Embryonic facial prominence (tissue), 1 donor: Measurements from ENCODE around the gene SYNJ2.
A peak's percentile ranks its signal among the peaks of the same experiment; 100 is the strongest.

Source experiments
- DNase-seq: peaks from one replicate; pipeline ENCODE4 v3.0.0-alpha.2; 2016; ENCODE audit errors: extremely low spot score

SYNJ2 gene

DNA sequence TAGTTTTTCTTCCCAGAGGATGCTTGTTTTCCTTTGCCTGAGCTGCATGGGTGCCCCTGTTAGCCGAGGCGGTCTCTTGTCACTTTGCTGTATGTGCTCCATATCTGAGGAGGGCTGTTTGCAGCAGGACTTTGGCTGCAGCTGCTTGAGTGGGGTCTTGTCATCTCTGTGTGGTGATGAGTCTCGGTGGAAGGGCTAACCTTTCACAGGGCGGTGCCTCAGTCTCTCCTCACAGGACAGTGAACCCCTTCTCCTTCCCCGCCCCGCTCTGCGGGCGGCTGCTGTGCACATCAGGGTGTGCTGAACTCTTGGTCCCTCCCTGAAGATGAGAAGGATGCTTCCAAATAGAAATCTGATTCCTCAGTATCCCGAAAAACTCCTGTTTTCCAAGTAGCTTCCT is 75.1 kb downstream of the SYNJ2 start:
- no peak for DNase-seq

DNA sequence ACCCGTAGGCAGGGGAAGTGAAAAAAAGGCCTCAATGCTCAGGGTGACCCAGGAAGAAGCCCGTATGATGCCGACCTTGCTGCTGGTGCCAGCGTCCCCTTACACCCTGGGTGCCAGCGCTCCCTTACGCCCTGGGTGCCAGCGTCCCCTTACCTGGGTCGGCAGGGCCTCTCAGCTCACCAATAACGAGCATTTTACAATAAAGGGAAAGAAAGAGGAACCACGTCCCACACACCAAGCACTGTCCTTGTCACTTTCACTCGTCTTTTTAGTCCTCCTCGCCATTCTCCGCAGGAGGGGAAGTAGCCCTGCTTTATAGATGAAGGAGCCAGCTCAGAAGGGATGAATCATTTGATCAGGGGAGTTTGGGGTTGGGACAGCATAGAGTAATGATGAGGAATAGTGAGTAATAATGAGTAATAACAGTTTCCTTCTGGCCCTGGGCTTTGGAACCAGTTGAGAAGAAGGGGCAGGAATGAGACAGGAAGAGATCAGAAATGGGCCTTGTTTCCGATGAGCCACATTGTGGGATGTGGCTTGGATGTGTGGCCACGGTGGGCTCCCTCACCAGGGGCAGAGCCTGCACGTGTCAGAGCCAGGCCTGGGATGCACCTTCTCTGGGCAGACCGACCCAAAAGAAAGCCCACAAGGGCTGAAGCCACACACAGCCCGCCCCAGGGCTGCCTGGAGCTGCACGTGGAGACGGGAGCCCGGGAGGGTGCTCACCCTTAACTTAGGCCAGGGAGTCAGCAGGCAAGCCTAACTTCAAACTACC is 75.7 kb downstream of the SYNJ2 start:
- DNase-seq, result no peak

DNA sequence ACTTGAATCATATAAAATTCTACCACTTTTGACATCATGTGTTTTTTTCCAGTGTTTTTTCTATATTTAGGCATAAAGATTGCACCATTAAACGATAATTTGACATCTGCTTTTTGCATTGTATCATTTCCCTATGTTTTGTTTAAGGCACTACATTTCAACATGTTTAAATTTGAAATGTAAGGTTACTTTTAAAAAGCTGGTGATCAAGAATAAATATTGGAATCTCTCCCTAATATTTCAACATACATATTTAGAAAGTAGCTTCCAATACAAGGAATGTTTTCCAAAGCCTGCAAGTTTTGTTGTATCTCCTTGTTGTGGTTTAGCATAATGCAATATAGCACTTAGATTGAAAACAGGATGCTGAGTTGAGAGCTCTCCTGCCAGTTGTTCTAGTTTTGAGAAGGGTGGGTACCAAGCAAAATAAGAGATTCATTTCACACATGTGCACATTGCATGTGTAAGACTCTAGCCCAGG is 76.5 kb downstream of the SYNJ2 start:
- no peak for DNase-seq

DNA sequence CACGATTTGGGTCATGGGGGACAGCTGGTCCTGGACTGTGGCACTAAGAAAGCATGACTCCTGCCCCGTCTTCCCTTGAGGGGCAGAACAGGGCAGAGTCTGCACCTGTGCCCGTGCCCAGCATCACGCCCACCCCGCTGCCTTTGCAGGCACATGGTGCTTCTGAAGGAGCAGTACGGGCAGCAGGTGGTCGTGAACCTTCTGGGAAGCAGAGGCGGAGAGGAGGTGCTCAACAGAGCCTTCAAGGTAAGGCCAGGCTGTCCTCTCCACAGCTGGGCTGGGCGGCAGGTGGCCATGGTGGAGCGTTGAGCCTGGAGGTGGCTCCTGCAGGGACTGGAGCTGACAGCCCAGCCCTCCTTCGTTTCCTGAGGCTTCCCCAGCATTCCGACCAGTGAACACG is 77.4 kb downstream of the SYNJ2 start:
- DNase-seq, result no peak

- DNase-seq, result peak; percentile 75
These were observed 79.0 kb downstream of the SYNJ2 start for GRCh38 chr6:158060455-158061360.

DNA sequence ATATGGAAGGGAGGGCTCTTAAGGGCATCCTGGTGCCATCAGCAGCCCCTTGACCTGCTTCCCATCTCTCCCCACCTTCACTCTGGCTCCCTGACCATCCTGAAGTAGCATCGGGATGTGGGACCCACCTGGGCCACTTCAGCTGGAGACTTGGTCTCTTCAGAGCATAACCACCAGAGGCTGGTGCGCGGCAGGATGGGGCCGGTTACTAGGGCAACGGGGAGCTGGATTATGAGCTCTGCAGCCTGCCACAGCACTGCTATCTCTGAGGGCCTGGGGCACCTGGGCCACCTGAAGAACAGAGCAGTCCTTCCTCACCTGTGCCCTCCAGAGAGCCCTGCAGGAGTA is 79.7 kb downstream of the SYNJ2 start:
- DNase-seq, result no peak

DNA sequence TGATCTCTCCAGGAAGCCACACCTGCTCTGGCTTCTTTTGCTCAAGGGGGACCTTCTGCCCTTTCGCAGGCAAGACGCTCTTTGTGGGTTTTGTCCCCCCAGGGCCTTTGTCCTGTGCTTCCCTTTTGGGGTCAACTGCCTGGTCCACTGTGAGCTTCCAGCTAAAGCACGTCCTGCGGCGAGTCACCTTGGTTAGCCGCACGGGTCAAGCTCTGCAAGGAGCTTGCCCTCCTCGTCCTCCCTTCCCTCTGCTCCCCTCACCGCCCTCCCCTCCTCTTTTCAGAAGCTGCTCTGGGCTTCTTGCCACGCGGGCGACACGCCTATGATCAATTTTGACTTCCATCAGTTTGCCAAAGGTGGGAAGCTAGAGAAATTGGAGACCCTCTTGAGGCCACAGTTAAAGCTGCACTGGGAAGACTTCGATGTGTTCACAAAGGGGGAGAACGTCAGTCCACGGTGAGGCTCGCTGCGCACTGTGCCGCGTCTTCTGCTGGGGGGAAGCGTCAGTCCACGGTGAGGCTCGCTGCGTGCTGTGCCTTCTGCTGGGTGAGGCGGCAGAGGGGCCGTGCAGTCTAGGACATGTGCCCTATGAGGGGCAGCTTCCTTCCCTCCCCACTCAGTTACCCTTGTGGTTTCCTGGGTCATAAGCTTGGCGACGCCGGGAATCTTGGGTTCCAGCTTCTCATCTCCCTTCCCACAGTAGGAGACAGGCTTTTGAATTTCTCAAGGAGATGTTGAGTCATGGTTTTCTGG is 80.2 kb downstream of the SYNJ2 start:
- no peak for DNase-seq

- DNase-seq, result no peak
These were observed 82.1 kb downstream of the SYNJ2 start for GRCh38 chr6:158063736-158064135.

DNA sequence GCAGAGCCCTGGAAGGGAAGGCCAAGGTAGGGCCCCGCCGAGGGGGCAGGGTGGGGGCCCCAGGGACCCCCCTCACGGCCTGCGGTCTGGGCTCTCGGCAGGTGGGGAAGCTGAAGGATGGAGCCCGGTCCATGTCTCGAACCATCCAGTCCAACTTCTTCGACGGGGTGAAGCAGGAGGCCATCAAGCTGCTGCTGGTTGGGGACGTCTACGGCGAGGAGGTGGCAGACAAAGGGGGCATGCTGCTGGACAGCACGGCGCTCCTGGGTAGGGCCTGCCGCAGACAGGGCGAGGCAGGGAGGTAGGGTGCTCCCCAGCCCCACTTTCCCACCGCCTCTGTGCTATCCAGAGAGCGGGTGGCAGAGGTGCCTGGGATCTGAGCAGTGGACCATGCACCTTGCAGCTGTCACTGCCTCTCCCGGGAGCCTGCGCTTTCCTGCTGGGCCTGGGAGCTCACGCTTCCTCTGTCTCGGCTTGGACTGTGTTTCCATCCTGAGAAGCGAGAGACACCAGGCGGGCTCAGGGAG is 83.1 kb downstream of the SYNJ2 start:
- no peak for DNase-seq

- no peak for DNase-seq
These were observed 84.6 kb downstream of the SYNJ2 start for GRCh38 chr6:158066136-158066781.

GRCh38 chr6:158067436-158068015 is 85.9 kb downstream of the SYNJ2 start:
- no peak for DNase-seq

GRCh38 chr6:158068156-158068892 is 86.7 kb downstream of the SYNJ2 start:
- no peak for DNase-seq

DNA sequence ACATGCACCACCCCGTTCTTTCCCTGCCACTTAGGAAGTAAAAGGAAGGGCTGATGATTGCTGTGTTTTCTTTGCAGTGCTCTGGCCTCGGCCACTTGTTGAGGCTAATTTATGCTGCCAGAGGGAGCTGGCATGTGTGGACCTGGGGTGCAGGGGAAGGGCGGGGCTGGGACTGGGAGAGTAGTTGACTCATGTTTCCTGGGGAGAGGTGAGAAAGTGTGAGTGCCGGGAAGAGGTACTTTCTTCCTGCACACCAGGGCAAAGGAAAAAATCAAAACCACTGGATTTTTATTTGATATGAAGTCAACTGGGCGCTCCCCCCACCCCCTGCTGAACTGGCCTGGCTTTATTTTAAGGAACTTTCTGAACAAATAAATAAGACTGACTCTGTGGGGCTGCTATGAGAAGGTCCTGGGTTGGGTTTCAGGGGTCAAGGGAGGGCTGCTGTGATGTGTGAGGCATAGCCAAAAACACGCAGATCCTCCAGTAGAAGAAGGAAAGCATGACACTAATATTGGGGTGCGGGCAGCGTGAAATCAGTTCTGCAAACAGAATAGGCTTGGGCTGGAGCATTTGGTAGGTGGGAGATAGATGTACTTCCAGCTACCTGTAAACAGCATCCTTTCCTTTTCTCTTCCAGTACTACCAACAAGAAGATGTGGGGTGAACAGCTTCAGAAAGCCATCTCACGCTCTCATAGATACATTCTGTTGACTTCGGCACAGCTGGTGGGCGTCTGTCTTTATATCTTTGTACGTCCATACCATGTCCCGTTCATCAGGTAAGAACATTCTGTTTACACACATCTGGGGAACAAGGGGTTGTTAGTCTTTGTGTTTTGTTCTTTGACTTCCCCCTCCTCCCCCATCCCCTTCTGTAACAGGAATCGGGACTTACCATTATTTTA is 87.5 kb downstream of the SYNJ2 start:
- no peak for DNase-seq

DNA sequence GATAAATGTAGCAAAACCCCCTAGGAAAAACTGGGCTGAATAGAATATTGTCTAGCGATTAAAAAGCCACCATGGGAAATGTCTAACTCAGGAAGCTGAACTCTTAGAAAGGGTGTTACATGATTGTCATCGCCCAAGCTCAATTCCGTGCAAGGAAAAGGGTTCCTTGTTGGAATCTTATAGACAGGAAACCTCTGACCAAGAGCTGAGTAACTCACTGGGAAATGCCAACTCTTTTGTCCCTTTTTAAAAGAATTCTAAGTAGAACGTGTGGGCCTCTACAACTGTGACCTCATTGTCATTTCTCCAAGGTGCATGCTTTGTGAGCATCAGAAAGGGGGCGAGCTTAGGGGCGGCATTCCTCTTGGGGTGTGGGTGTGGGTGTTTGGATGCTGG is 88.1 kb downstream of the SYNJ2 start:
- DNase-seq, result no peak

GRCh38 chr6:158070513-158070912 is 88.8 kb downstream of the SYNJ2 start:
- no peak for DNase-seq

DNA sequence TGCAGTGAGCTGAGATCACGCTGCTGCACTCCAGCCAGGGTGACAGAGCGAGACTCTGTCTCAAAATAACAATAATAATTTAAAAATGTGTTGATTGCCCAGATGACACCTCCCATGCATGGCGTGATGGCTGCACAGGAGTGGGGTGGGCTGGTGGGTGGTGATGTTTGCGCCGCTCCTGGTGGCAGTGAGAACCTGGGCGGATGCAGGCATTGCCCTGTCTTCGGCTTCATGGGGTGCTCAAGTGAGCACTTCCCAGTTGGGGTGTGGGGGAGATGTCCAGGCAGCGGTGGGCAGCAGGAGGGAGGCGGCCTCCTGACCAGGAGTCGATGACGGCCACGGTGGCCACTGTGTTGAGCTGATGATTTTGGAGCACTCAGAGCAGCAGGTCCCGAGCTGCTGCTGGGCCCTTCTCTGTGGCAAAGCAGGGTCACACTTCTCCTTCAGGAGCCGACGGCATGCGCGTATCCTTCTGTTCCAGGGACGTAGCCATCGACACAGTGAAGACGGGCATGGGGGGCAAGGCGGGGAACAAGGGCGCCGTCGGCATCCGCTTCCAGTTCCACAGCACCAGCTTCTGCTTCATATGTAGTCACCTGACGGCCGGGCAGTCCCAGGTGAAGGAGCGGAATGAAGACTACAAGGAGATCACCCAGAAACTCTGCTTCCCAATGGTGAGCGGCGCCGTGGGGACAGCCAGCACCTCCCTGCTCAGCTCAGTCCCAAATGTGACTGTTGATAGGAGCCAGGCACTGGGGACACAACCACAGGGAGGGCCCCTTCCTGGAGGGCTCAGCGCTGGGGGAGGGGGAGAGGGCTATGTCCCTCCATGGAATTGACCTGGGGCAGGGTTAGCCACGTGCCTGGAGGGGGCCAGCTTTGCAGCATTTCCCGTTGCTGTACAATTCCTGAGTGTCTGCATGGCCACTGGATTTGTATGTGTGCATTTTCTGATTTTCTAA is 89.7 kb downstream of the SYNJ2 start:
- DNase-seq, result no peak

DNA sequence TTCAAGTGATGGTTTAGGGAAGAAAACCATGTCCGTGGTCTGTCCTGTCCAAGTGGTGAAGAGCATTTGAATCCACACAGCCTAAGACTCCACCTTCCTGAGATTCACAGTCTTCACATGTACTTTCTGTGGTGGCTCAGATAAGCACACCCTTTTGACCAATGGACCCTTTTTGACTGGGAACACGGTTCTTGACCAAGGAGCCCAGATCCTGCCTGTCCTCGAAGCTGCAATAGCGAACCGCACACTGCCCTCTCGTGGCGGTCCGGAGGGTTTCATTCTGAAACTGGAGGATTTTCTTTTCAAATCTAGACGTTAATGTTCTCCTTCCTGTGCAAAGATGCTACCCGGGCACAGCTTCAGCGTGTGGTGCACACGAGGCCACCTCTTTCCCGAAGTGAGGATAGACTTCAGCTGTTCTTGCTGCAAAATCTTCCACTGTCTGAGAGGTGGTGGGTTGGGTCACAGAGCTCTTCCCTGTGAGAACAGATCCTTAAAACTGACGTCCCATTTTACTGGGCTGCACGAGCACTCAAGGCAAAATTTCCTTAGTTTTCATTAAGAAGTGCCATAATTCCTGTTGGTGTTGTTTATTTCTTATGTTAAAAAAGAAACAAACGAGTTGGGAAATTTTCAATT is 90.5 kb downstream of the SYNJ2 start:
- no peak for DNase-seq

DNA sequence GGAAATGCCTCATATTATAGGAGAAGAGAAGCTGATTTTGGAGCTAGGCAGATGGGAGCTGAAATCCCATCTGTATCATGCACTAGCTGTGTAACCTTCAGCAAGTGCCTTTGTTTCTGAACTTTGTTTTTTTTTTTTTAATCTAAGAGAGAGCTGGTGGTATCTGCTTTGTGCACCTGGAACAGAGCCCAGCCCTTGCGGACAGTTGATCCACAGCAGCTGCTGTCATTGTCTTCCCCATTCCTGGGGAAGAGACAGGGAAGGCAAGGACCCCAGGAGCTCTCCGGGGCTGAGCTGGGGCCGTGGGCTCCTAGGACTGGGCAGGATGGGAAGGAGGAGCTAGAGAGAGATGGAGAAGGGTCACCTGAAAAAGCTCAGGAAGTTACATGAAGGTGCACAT is 92.1 kb downstream of the SYNJ2 start:
- DNase-seq, result no peak
